ENCODE data around the gene EYA2. TPM values are rescaled to one million over a fixed set of nuclear protein-coding genes. Genes with fewer than 3 reads are reported as not detected.

Gene EYA2
- total and polyA plus RNA-seq, 2 experiments from 2014 or later: 0.18 TPM; not detected in 1

- Histone ChIP-seq H3K9me3 (ENCODE audit: low read depth) (no peaks in the 10 kb centered on the region), H3K27me3 (replicated peaks; ENCODE audit: insufficient read depth) (no peaks in the 10 kb centered on the region), H3K27ac (no peak overlapping the region), H2AFZ (no peak overlapping the region), H3K4me1 (ENCODE audit: insufficient read depth) (no peaks in the 10 kb centered on the region), H3K4me3 (no peak overlapping the region), H3K4me2 (ENCODE audit: unreplicated experiment) (no peak overlapping the region), H4K20me1 (ENCODE audit: insufficient read depth) (no peaks in the 10 kb centered on the region), H3K79me2 (ENCODE audit: insufficient read depth) (no peaks in the 10 kb centered on the region), H3K9me2 (ENCODE audit: insufficient read depth) (no peaks in the 10 kb centered on the region), H3K9ac (no peak overlapping the region), H3F3A (ENCODE audit: insufficient read depth) (no peaks in the 10 kb centered on the region), H3K36me3 (ENCODE audit: low read depth) (no peaks in the 10 kb centered on the region)
- TF ChIP-seq EZH2phosphoT487 (IDR thresholded peaks at IDR 0.05; ENCODE audit: insufficient read depth, low read depth): no peak
- no peak for TF ChIP-seq EZH2 (IDR thresholded peaks at IDR 0.05; ENCODE audit: insufficient read depth, poor library complexity, severe bottlenecking)
- no peak for DNase-seq
- in situ Hi-C loops (cut with MboI): no loop called here
- 65 to 69% methylated on average over 10 of the region's 10 CpGs for WGBS, 2 experiments (ENCODE audit: low coverage in 1 of 2, low lambda C conversion rate in 2 of 2, missing lambda C conversion rate in 2 of 2)
Observed at GRCh38 chr20:47071646-47072185, 177.1 kb downstream of the EYA2 start.

- Histone ChIP-seq H3K4me2 (ENCODE audit: unreplicated experiment) (no peak overlapping the region), H3K4me3 (no peak overlapping the region), H3K79me2 (ENCODE audit: insufficient read depth) (no peaks in the 10 kb centered on the region), H3K4me1 (ENCODE audit: insufficient read depth) (no peaks in the 10 kb centered on the region), H3K27ac (no peak overlapping the region), H3K36me3 (ENCODE audit: low read depth) (no peaks in the 10 kb centered on the region), H3K9me3 (ENCODE audit: low read depth) (no peaks in the 10 kb centered on the region), H3K27me3 (replicated peaks; ENCODE audit: insufficient read depth) (no peaks in the 10 kb centered on the region), H3K9ac (no peak overlapping the region), H2AFZ (no peak overlapping the region), H3K9me2 (ENCODE audit: insufficient read depth) (no peaks in the 10 kb centered on the region), H3F3A (ENCODE audit: insufficient read depth) (no peaks in the 10 kb centered on the region), H4K20me1 (ENCODE audit: insufficient read depth) (no peaks in the 10 kb centered on the region)
- 49 to 59% methylated on average over 16 of the region's 16 CpGs for WGBS, 2 experiments (ENCODE audit: low coverage in 1 of 2, low lambda C conversion rate in 2 of 2, missing lambda C conversion rate in 2 of 2)
- DNase-seq: no peak
- in situ Hi-C loops (cut with MboI): no loop called here
- TF ChIP-seq EZH2phosphoT487 (IDR thresholded peaks at IDR 0.05; ENCODE audit: insufficient read depth, low read depth): no peak
Observed at GRCh38 chr20:47073766-47074475, 179.3 kb downstream of the EYA2 start.

- Histone ChIP-seq H3K9ac (no peak overlapping the region), H3K79me2 (ENCODE audit: insufficient read depth) (no peaks in the 10 kb centered on the region), H2AFZ (no peak overlapping the region), H3K4me2 (ENCODE audit: unreplicated experiment) (no peak overlapping the region), H3K4me1 (ENCODE audit: insufficient read depth) (no peaks in the 10 kb centered on the region), H3K9me3 (ENCODE audit: low read depth) (no peaks in the 10 kb centered on the region), H3K27me3 (replicated peaks; ENCODE audit: insufficient read depth) (no peaks in the 10 kb centered on the region), H3K27ac (no peak overlapping the region), H3K9me2 (ENCODE audit: insufficient read depth) (no peaks in the 10 kb centered on the region), H3K36me3 (ENCODE audit: low read depth) (no peaks in the 10 kb centered on the region), H3F3A (ENCODE audit: insufficient read depth) (no peaks in the 10 kb centered on the region), H4K20me1 (ENCODE audit: insufficient read depth) (no peaks in the 10 kb centered on the region), H3K4me3 (no peak overlapping the region)
- in situ Hi-C loops (cut with MboI): no loop called here
- no peak for TF ChIP-seq EZH2 (IDR thresholded peaks at IDR 0.05; ENCODE audit: insufficient read depth, poor library complexity, severe bottlenecking)
- no peak for TF ChIP-seq EZH2phosphoT487 (IDR thresholded peaks at IDR 0.05; ENCODE audit: insufficient read depth, low read depth)
- 28 to 33% methylated on average over 3 of the region's 3 CpGs for WGBS, 2 experiments (ENCODE audit: low coverage in 1 of 2, low lambda C conversion rate in 2 of 2, missing lambda C conversion rate in 2 of 2)
- no peak for DNase-seq
Observed at GRCh38 chr20:47075263-47075662, 180.6 kb downstream of the EYA2 start.

GRCh38 chr20:47079047-47079446 lies 184.4 kb downstream of the EYA2 start:
- in situ Hi-C loops (cut with MboI): no loop called here
- H3K79me2 ChIP-seq (ENCODE audit: insufficient read depth): no peaks in the 10 kb centered on the region
- no peak for TF ChIP-seq EZH2phosphoT487 (IDR thresholded peaks at IDR 0.05; ENCODE audit: insufficient read depth, low read depth)
- no peaks in the 10 kb centered on the region for H3F3A ChIP-seq (ENCODE audit: insufficient read depth)
- H3K36me3 ChIP-seq (ENCODE audit: low read depth): no peaks in the 10 kb centered on the region
- no peak overlapping the region for H2AFZ ChIP-seq
- H3K4me2 ChIP-seq (ENCODE audit: unreplicated experiment): no peak overlapping the region
- H3K9ac ChIP-seq: no peak overlapping the region
- H3K9me2 ChIP-seq (ENCODE audit: insufficient read depth): no peaks in the 10 kb centered on the region
- H3K4me3 ChIP-seq: no peak overlapping the region
- no peaks in the 10 kb centered on the region for H3K27me3 ChIP-seq (replicated peaks; ENCODE audit: insufficient read depth)
- no peaks in the 10 kb centered on the region for H3K9me3 ChIP-seq (ENCODE audit: low read depth)
- no peak for DNase-seq
- no peaks in the 10 kb centered on the region for H3K4me1 ChIP-seq (ENCODE audit: insufficient read depth)
- no peaks in the 10 kb centered on the region for H4K20me1 ChIP-seq (ENCODE audit: insufficient read depth)
- H3K27ac ChIP-seq: no peak overlapping the region

- H4K20me1 ChIP-seq (ENCODE audit: insufficient read depth): no peaks in the 10 kb centered on the region
- TF ChIP-seq EZH2phosphoT487 (IDR thresholded peaks at IDR 0.05; ENCODE audit: insufficient read depth, low read depth): no peak
- no peak for TF ChIP-seq EZH2 (IDR thresholded peaks at IDR 0.05; ENCODE audit: insufficient read depth, poor library complexity, severe bottlenecking)
Observed at GRCh38 chr20:47080365-47080764, 185.7 kb downstream of the EYA2 start.

More at GRCh38 chr20:47080365-47080764, 185.7 kb downstream of the EYA2 start:
- Histone ChIP-seq H3K27me3 (replicated peaks; ENCODE audit: insufficient read depth) (no peaks in the 10 kb centered on the region), H3K4me2 (ENCODE audit: unreplicated experiment) (no peak overlapping the region), H2AFZ (no peak overlapping the region), H3K4me3 (no peak overlapping the region), H3K79me2 (ENCODE audit: insufficient read depth) (no peaks in the 10 kb centered on the region), H3K9me2 (ENCODE audit: insufficient read depth) (no peaks in the 10 kb centered on the region), H3K4me1 (ENCODE audit: insufficient read depth) (no peaks in the 10 kb centered on the region), H3F3A (ENCODE audit: insufficient read depth) (no peaks in the 10 kb centered on the region), H3K27ac (no peak overlapping the region), H3K36me3 (ENCODE audit: low read depth) (no peaks in the 10 kb centered on the region), H3K9me3 (ENCODE audit: low read depth) (no peaks in the 10 kb centered on the region), H3K9ac (no peak overlapping the region)
- WGBS, 2 experiments (ENCODE audit: low coverage in 1 of 2, low lambda C conversion rate in 2 of 2, missing lambda C conversion rate in 2 of 2): 96 to 100% methylated on average over 1 of the region's 1 CpG
- DNase-seq: no peak
- in situ Hi-C loops (cut with MboI): no loop called here

Measured in GM23248 (cell line).